OCI-LY1 (cell line): Measurements from ENCODE around the gene CACNA2D3.

Experiments
- EZH2 ChIP-seq: fragments of 200-600 bp; sonication (generic), shearing (Covaris generic); IDR thresholded peaks from 2 replicates; pipeline ENCODE4 v1.8.0; 2017; ENCODE audit warnings: borderline replicate concordance, mixed run types, mild to moderate bottlenecking, antibody characterized with exemption, low read length, moderate library complexity, mixed read lengths
- TF ChIP-seq, protein P1 (sequence below): fragments of 200-600 bp; sonication (generic), shearing (Covaris generic); IDR thresholded peaks from 2 replicates; pipeline ENCODE4 v1.5.1; 2017; ENCODE audit warnings: mild to moderate bottlenecking, antibody characterized with exemption, low read length, moderate library complexity, mixed read lengths

DNA sequence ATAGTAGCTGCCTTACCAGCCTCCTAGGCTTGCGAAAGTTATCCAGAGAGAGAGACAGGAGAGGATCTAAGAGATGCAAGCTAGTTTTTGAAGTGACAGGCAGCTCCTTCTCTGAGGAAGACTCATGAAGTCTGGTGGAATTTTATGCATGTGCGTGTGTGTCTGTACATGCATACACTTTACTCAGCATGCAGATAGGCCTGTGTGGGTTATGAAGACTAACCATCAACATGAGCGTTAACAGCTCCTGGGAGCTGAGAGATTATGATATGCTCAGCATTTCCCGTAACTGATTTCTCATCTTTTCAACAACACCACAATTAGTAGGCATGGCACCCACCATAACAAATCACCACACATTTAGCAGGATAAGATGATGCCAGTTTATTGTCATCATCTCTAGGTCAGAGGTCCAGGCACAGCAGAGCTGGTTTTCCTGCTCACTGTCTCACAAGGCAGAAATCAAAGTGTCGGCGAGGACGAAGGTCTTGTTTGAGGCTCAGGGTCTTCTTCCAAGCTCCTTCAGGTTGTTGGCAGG is 239.5 kb downstream of the CACNA2D3 start:
- TF ChIP-seq, protein P1, sequence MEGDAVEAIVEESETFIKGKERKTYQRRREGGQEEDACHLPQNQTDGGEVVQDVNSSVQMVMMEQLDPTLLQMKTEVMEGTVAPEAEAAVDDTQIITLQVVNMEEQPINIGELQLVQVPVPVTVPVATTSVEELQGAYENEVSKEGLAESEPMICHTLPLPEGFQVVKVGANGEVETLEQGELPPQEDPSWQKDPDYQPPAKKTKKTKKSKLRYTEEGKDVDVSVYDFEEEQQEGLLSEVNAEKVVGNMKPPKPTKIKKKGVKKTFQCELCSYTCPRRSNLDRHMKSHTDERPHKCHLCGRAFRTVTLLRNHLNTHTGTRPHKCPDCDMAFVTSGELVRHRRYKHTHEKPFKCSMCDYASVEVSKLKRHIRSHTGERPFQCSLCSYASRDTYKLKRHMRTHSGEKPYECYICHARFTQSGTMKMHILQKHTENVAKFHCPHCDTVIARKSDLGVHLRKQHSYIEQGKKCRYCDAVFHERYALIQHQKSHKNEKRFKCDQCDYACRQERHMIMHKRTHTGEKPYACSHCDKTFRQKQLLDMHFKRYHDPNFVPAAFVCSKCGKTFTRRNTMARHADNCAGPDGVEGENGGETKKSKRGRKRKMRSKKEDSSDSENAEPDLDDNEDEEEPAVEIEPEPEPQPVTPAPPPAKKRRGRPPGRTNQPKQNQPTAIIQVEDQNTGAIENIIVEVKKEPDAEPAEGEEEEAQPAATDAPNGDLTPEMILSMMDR = no peak
- no peak for TF ChIP-seq EZH2
